Tongue (tissue), 2 donors: ENCODE results near the gene GSTA4. TPM values are rescaled to one million over a fixed set of nuclear protein-coding genes. Genes with fewer than 3 reads are reported as not detected.
"Not testable (repeated sequence)": the region's sequence is repeated elsewhere in the genome, so short reads cannot be mapped to it uniquely, and the experiment has no call there.

Experiments
- DNase-seq: peaks from one replicate; pipeline ENCODE4 v3.0.0-alpha.2; 2015
- total RNA-seq: library from RNA; depleted of rRNA; stranded (reverse); fragments of >200 nt; gene quantifications from one replicate; pipeline ENCODE4 v1.2.3, GENCODE V29; 2014

Gene GSTA4
- total RNA-seq, 1 donor from 2014 or later, result 51.9 TPM

DNA sequence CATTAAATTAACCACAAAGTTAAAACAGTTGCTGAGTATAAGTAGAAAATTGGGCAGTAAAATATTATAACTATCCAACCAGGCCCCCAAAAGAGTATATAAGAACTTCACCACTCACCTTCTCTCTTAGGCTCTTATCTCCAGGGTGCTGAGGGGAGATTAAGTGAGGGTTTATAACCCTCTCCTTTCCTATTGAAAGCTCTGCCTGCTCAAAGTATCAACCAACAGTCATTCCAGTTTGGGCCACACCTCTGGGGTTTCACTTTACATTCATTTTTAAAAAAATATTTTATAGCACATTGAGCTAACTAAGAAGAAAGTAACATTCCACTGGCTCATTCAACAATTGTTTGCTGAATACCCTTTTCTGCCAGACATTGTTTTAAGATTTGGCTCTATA, 22.1 kb downstream of the GSTA4 start:
- DNase-seq, result no peak

GRCh38 chr6:52969359-52969758, 25.7 kb downstream of the GSTA4 start:
- no peak for DNase-seq

DNA sequence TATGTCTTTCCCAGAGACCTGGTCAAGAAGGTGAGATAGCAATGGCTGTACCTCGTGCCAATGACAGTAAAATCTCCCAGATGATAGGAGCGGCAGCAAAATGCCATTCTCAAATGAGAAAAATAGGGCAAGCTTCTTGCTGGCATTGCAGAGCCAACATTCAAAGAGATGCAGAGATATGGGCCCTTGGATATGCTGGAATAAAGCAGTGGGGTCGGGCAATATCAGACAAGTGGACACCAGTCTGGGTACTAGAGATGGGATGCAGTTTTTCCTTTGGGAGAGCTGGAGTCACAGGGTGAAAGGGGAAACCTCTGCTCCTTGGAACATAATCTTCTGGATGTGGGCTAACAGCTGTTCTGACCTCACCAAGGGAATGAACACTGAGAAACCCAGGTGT, 29.0 kb downstream of the GSTA4 start:
- no peak for DNase-seq

DNA sequence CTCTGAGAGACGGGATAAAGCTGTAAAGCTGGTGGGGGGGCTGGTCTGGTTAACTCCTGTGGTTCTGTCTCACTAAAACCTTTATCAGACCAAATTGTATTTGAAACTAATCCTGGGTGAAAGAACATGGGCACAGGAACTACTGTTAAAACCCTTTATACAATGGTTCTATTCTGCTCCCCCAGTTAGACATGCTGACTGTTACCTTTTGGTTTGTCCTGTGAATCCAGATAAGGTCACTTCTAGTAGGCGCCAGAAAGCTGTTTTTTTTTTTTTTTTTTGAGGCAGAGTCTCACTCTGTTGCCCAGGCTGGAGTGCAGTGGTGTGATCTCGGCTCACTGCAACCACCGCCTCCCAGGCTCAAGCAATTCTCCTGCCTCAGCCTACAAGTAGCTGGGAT, 29.7 kb downstream of the GSTA4 start:
- DNase-seq, result no peak

GRCh38 chr6:52964318-52964717, 30.8 kb downstream of the GSTA4 start:
- DNase-seq, result no peak

DNA sequence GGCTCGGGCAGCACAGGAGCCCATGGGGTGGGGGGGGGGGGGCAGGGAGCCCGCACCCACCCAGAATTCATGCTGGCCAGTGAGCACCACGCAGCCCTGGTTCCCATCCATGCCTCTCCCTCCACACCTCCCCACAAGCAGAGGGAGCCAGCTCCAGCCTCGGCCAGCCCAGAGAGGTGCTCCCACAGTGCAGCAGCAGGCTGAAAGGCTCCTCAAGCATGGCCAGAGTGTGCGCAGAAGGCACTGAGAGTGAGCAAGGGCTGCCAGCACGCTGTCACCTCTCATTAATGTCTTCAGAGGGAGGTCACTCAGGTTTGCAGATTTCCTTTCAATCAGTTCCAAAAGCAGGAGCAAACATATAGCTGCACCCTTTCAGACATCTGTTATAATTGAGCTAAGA, 32.4 kb downstream of the GSTA4 start:
- no peak for DNase-seq

GRCh38 chr6:52961022-52961421, 34.1 kb downstream of the GSTA4 start:
- DNase-seq, result not testable (repeated sequence)

DNA sequence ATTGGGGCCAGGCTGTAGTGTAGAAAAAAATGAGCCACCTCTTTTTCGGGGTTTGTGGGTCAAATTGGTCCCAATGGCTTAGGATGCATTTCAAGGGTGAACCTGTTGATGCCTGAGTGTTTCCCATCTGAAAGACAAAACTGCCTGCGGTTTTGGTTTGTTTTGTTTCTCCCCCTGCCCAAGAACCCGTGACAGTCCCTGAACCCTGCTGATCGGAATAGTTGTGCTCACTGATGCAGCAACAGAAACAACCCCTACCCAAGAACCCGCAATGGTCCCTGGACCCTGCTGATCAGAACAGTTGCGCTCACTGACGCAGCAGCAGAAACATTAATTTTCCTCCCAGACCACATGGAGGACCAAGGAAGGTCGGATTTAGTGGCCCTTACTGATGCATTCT, 34.9 kb downstream of the GSTA4 start:
- DNase-seq, result not testable (repeated sequence)

GRCh38 chr6:52958546-52959255, 36.4 kb downstream of the GSTA4 start:
- DNase-seq, result no peak

GRCh38 chr6:52955871-52956270, 39.2 kb downstream of the GSTA4 start:
- DNase-seq, result no peak

DNA sequence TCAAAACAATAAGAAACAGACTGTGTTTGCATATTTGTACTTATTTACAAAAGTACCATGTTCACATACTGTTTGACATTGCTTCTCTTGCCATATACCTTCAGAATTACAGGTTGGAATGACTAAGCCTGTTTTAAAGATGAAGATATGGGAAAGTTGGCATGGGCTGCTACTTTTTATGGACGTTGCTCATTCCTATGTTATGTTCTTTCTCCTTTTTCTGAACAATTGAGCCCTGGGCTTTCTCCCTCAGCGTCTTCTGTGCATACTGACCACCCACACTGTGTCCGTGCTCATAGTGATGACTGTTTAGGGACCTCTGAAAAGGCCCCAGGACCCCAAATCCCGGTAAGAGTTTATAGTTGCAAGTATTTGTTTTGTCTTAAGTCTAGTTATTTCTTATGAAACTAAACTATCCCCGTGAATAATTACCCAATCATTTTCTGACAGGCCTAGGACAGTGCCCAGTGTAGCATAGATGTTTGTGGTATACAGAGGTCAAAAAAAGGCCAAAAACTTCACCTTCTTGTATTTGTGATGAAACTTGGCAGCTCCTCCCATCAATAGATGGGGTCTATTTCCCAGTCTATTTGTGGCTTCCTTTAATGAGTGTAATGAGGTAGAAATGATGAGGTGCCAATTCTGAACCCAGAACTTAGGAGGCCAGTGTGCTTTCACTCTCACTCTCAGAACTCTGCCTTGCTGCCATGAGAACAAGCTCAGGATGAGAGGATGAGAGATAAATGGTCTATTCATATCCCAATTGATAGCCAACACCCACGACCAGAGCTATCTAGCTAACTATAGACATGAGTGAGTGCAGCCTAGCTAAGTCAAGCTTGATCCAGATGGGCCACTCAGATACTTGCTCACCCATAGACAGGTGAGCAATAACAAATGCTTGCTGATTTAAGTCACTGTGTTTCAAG, 40.9 kb downstream of the GSTA4 start:
- no peak for DNase-seq

- DNase-seq, result no peak
Measured at GRCh38 chr6:52946306-52946705, 48.8 kb downstream of the GSTA4 start.

- DNase-seq, result not testable (repeated sequence)
Measured at GRCh38 chr6:52942821-52943220, 52.3 kb downstream of the GSTA4 start.

GRCh38 chr6:52942221-52942620, 52.9 kb downstream of the GSTA4 start:
- no peak for DNase-seq

- no peak for DNase-seq
Measured at GRCh38 chr6:52937908-52938307, 57.2 kb downstream of the GSTA4 start.

DNA sequence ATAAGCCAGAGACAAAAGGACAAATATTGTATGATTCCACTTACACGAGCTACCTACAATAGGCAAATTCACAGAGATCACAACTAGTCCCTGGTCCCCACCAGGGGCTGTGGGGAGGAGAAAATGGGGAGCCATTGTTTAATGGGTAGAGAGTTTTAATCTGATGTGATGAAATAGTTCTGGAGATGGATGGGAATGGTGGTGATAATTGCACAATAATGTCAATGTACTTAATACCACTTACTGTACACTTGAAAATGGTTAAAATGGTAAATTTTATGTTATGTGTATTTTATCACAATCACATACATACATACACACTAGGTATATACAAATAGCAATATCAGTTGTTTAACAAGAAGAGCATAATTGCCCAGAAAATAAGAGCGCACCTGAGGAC, 61.3 kb downstream of the GSTA4 start:
- no peak for DNase-seq

- DNase-seq, result no peak
Measured at GRCh38 chr6:52931351-52931750, 63.7 kb downstream of the GSTA4 start.

GRCh38 chr6:52929321-52930164, 65.5 kb downstream of the GSTA4 start:
- no peak for DNase-seq
